GM04504 (cell line): ENCODE data around the gene CDKL5.

Source experiments
- DNase-seq: peaks from one replicate; pipeline ENCODE4 v3.0.0-alpha.2; 2012; ENCODE audit warnings: low read depth

CDKL5 gene

DNA sequence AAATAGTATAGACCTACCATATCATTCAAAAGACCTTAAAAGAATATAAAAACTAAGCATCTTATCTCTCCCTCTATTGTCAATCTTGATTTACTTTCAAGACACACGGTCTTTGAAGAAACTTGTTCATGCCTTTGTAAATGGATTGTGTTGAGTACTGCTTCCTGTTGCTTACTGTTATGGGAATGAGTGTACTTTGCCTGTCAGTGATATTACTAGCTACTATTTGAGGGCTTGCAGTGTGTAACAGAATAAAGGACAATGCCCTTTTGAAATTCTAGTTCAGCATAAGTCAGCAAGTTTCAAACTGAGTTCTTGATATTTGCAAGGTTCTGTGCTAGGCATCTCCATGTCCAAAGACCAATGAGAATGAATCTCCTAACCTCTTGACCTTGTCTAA is 36.0 kb downstream of the CDKL5 start:
- DNase-seq: no peak

DNA sequence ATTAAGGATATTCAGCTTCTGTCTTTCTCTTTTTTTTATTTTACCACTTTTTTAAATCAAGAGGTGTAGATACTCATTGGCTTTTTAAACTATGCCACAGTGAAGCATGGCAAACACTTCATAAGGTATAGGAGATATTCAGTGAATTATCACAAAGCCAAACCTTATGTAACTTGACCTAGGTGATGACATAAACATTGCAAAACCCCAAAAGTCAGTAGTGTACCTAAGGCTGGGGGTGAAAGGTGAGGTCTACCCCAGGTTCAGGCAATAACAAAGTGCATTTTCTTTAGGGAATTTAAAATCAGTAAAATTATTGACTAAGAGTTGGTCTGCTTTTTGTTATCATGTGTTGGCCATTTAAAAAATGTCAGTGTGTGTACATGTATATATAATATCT is 39.1 kb downstream of the CDKL5 start:
- no peak for DNase-seq

GRCh38 chrX:18465051-18465450 is 39.6 kb downstream of the CDKL5 start:
- DNase-seq: no peak

DNA sequence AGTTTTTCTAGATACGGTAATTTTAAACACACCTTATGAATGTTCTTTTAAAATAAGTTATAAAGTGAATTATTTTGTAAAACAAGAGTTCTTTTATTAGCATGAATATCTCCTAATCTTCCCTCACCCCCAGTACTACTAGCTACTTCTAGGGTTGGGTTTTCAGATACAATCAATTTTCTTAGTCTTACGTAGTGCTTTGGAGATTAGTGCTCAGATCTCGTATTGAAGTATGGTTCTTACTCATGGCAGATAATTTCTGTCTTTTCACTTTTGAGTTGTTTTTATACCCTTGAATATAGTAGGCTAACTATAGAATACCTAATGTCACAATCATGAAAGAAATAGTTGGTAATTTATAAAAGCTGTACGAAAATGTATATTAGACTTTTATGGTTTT is 43.2 kb downstream of the CDKL5 start:
- DNase-seq: no peak

- no peak for DNase-seq
Observed at GRCh38 chrX:18471296-18471695, 45.9 kb downstream of the CDKL5 start.

- DNase-seq: no peak
Observed at GRCh38 chrX:18490806-18491555, 65.6 kb downstream of the CDKL5 start.

GRCh38 chrX:18491587-18492340 is 66.4 kb downstream of the CDKL5 start:
- no peak for DNase-seq

DNA sequence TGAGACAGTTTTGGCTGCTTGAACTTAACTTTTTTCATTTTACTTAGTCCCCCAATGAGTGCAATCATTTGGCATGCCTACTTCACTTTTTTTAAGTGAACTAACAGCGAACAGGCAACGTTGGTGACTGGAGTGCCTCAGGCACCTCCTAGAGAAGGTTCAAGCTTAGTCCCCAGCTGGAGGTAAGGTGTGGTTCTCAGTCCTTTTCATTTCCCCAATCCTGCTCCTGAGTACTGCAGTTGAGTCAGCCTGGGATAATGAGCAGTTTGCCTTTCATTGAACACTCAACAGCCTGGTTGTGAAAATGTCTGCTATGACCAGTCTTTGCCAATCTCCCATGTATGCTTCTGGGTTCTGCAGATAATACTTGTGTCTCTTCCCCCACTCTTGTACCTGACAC is 109.5 kb downstream of the CDKL5 start:
- no peak for DNase-seq

- DNase-seq: no peak
Observed at GRCh38 chrX:18537068-18537467, 111.7 kb downstream of the CDKL5 start.

- no peak for DNase-seq
Observed at GRCh38 chrX:18537524-18537923, 112.1 kb downstream of the CDKL5 start.

DNA sequence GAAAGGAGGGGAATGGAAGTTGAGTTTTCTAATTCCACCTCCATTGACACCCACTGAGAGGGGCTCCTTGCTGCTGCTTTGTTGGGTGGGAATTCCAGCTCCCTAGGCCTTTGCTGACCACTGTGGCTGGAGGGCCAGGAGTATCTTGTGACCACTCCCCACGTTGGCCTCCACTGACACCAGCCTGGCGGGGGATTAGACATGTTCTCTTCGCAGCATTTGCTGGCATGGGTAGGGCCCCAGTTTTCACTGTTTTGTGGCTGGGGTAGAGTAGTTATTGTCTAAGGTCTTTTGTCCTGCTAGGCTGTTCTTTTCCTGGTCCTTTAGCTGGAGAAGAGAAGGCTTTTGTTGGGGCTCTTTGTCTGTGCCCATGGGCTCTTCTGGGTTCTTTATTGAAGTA is 116.7 kb downstream of the CDKL5 start:
- DNase-seq: no peak

GRCh38 chrX:18542905-18543304 is 117.5 kb downstream of the CDKL5 start:
- DNase-seq: no peak

- DNase-seq: no peak
Observed at GRCh38 chrX:18543738-18544137, 118.3 kb downstream of the CDKL5 start.

- DNase-seq: no peak
Observed at GRCh38 chrX:18545771-18546170, 120.4 kb downstream of the CDKL5 start.

DNA sequence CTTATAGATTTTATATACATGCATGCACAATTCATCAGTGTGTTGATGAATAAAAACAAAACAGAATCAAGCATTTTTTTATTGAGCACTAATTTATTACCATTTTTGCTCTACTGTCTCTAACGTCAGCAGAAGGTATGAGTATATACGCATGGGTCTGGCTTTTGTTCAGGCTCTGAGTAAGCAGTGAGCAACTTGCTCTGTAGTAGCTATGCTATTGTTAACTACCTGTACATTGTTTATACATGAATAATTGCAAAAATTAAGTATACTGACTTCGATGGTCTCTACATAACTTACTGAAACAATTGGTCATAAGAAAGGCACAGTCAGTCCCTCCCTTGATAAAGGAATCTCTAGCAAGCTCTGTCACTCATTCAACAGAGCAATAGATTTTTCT is 123.6 kb downstream of the CDKL5 start:
- DNase-seq: no peak

DNA sequence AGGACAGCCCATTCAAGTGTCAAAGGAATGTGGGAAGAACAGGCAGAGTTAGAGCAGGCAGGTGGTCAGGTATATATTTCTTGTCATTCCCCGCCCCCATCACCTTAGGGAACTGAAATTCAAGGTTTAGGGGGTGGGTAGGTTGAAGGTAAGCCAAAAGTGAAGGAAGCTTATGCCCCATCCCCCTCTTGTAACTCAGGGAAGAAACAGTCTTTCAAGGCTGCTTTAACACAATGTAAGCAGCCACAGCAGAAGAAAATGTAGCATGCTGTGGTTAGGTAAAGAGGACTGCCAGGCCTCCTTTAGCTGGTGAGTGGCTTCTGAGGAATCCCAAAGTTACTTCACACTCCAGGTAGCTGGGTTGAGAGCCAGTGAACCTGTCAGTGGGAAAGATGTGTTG is 124.2 kb downstream of the CDKL5 start:
- DNase-seq: no peak

- no peak for DNase-seq
Observed at GRCh38 chrX:18557879-18558278, 132.5 kb downstream of the CDKL5 start.

GRCh38 chrX:18558799-18559198 is 133.4 kb downstream of the CDKL5 start:
- no peak for DNase-seq

- DNase-seq: no peak
Observed at GRCh38 chrX:18561020-18561419, 135.6 kb downstream of the CDKL5 start.

DNA sequence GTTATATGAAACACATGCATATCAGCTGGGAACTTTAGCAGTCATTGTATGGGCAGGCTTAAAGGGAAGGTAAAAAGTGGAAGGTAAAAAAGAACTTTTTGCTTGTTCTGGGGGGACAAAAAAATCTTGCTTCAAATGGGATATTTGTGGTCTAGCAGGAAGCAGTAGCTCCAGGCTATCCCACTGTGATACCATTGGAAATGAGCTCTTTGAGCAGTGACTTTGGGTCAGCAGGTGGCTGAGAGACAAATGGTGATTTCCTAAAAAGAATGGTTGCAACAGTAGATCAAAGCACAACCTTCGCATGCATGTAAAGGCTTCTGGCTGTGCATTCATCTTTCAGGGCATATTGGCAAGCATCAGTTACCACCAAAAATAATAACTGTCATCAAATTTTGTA is 140.3 kb downstream of the CDKL5 start:
- no peak for DNase-seq

- DNase-seq: no peak
Observed at GRCh38 chrX:18566748-18567147, 141.3 kb downstream of the CDKL5 start.

DNA sequence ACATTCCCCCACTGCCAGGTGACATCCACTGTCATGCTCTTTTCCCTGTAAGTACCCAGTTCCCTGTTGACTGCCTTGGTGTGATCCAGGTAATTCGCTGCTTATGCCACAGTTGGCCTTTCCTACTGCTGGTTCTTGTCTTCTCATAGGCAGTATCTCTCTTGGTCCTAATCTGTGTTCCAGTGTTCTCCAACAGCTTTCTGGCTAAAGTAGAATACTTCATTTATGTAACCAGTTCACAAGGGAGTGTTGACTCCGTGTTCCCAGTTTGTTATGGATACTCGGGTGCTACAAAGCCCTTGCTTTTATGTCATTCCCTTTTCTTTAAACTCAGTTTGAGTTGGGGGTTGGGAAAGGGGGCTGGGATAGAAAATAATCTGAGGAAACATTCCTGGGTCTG is 148.1 kb downstream of the CDKL5 start:
- no peak for DNase-seq

DNA sequence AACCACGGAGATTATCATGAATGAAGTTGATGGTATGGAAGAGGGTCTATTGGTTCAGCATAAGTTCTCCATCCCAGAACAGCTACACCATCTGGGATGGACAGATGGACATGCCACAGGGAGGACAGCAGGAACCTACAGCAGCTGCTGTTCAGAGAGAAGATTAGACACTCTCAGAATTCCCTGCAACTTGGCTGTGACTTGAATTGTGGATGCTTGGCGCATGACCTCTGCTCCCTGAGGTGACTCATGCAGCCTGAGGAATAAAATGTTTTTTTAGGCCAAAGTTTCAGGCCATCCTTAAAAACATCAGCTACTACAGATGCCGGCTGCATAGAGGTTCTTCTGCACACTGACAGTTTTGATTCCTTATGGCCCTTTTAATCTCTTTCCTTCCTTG is 149.2 kb downstream of the CDKL5 start:
- peak; percentile 24 for DNase-seq

DNA sequence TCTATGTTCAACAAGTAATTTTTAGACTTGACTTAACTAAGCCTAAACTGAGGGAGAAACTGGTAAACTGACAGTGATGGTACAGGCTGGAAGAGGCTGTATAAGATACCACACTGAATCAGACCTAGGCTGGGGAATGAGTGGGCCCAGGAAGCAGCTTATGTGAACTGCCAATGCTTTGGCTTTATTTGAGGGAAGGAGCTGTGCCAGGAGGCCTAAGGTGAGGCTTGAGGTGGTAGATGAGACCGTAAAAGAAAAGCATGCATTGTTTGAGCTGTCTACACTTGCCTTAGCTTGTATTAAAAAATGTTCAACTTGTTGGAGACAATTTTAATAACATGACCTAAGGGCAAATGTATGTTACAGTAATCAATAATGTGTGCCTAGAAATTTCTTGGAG is 150.3 kb downstream of the CDKL5 start:
- no peak for DNase-seq
